ENCODE data around the gene ADCY3. TPM values are rescaled to one million over a fixed set of nuclear protein-coding genes. Genes with fewer than 3 reads are reported as not detected.
A peak's percentile ranks its signal among the peaks of the same experiment; 100 is the strongest.

ADCY3 gene
- total and polyA plus RNA-seq, 9 of the 15 experiments (the other 6 are each of a cell fraction or from before 2014, with no cell fraction given): 1.5 to 54.8 (median 26.3) TPM

- TF ChIP-seq NFIC (IDR thresholded peaks at IDR 0.05) (peak; percentile 41), CBFA2T2 (conservative IDR thresholded peaks at IDR 0.05) (peak; percentile 68), ATF7 (IDR thresholded peaks at IDR 0.05) (peak; percentile 54; the same call in 1 of the 2 replicates), FOXP4 (CRISPR knock-in tag; IDR thresholded peaks at IDR 0.05; ENCODE audit: borderline replicate concordance) (no peak), VEZF1 (CRISPR knock-in tag; IDR thresholded peaks at IDR 0.05) (peak; percentile 21; the same call in 1 of the 2 replicates), CREBBP (IDR thresholded peaks at IDR 0.05; ENCODE audit: low read depth, low read length) (no peak), RNF2 (IDR thresholded peaks at IDR 0.05) (no peak), POLR2AphosphoS5 (IDR thresholded peaks at IDR 0.05; ENCODE audit: control insufficient read depth, insufficient read depth, low read depth, low read length) (no peak), CBFA2T3 (IDR thresholded peaks at IDR 0.05) (peak; percentile 78), TCF3 (CRISPR knock-in tag; IDR thresholded peaks at IDR 0.05) (peak; percentile 74), PATZ1 (CRISPR knock-in tag; IDR thresholded peaks at IDR 0.05; ENCODE audit: borderline replicate concordance) (no peak), STAT5B (CRISPR knock-in tag; IDR thresholded peaks at IDR 0.05) (no peak), SMARCE1 (IDR thresholded peaks at IDR 0.05) (peak; percentile 75), JUN (IDR thresholded peaks at IDR 0.05; ENCODE audit: borderline replicate concordance, low read depth, low read length) (peak; percentile 66; the same call in 1 of the 2 replicates), JUN (CRISPR knock-in tag; IDR thresholded peaks at IDR 0.05; ENCODE audit: borderline replicate concordance) (no peak), ZNF778 (CRISPR knock-in tag; IDR thresholded peaks at IDR 0.05) (no peak)
- TF ChIP-seq, protein P1, sequence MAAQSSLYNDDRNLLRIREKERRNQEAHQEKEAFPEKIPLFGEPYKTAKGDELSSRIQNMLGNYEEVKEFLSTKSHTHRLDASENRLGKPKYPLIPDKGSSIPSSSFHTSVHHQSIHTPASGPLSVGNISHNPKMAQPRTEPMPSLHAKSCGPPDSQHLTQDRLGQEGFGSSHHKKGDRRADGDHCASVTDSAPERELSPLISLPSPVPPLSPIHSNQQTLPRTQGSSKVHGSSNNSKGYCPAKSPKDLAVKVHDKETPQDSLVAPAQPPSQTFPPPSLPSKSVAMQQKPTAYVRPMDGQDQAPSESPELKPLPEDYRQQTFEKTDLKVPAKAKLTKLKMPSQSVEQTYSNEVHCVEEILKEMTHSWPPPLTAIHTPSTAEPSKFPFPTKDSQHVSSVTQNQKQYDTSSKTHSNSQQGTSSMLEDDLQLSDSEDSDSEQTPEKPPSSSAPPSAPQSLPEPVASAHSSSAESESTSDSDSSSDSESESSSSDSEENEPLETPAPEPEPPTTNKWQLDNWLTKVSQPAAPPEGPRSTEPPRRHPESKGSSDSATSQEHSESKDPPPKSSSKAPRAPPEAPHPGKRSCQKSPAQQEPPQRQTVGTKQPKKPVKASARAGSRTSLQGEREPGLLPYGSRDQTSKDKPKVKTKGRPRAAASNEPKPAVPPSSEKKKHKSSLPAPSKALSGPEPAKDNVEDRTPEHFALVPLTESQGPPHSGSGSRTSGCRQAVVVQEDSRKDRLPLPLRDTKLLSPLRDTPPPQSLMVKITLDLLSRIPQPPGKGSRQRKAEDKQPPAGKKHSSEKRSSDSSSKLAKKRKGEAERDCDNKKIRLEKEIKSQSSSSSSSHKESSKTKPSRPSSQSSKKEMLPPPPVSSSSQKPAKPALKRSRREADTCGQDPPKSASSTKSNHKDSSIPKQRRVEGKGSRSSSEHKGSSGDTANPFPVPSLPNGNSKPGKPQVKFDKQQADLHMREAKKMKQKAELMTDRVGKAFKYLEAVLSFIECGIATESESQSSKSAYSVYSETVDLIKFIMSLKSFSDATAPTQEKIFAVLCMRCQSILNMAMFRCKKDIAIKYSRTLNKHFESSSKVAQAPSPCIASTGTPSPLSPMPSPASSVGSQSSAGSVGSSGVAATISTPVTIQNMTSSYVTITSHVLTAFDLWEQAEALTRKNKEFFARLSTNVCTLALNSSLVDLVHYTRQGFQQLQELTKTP (IDR thresholded peaks at IDR 0.05; ENCODE audit: low read depth in 1 of 2, partially characterized antibody in 2 of 2): no peak
- TF ChIP-seq, protein P2, sequence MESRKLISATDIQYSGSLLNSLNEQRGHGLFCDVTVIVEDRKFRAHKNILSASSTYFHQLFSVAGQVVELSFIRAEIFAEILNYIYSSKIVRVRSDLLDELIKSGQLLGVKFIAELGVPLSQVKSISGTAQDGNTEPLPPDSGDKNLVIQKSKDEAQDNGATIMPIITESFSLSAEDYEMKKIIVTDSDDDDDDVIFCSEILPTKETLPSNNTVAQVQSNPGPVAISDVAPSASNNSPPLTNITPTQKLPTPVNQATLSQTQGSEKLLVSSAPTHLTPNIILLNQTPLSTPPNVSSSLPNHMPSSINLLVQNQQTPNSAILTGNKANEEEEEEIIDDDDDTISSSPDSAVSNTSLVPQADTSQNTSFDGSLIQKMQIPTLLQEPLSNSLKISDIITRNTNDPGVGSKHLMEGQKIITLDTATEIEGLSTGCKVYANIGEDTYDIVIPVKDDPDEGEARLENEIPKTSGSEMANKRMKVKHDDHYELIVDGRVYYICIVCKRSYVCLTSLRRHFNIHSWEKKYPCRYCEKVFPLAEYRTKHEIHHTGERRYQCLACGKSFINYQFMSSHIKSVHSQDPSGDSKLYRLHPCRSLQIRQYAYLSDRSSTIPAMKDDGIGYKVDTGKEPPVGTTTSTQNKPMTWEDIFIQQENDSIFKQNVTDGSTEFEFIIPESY (CRISPR knock-in tag; IDR thresholded peaks at IDR 0.05): no peak
Observed at GRCh38 chr2:24853996-24854395, 66.0 kb downstream of the ADCY3 start (continued).
